Measurements from ENCODE around the gene PTPRB. TPM values are rescaled to one million over a fixed set of nuclear protein-coding genes. Genes with fewer than 3 reads are reported as not detected.
"Not testable (repeated sequence)": the region's sequence is repeated elsewhere in the genome, so short reads cannot be mapped to it uniquely, and the experiment has no call there.

The PTPRB gene
- total and polyA plus RNA-seq, 11 donors: 17.0 to 41.5 (median 34.2) TPM

DNA sequence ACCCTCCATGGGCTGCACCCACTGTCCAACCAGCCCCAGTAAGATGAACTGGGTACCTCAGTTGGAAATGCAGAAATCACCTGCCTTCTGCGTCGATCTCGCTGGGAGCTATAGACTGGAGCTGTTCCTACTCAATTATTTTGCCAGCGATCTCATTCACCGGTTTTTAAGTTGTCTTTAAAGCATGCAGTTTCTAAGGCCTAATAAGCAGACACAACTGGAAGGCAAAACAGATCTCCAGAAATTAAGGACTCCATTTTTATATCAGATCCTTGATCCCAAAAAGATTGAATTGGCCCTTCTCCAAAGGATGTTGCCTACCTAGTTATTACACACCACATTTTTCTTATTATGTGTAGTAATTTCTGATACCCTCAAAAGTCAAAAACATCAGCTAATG, 139.7 kb downstream of the PTPRB start:
- DNase-seq (no peak), ATAC-seq (no peak)
- no peaks in the 10 kb centered on the region for H3K4me1 ChIP-seq
- no peak overlapping the region for H3K4me3 ChIP-seq
- no peak overlapping the region for H3K27ac ChIP-seq
- H3K27me3 ChIP-seq: no peaks in the 10 kb centered on the region
- 77 to 88% (median 81%) methylated on average over 5 of the region's 5 CpGs for WGBS, 4 donors
- peaks cover 0 to 9% (median 0%) of the 10 kb centered on the region in 12 donors for H3K9me3 ChIP-seq
- TF ChIP-seq POLR2A (IDR thresholded peaks at IDR 0.05): no peak
- TF ChIP-seq, protein P1, sequence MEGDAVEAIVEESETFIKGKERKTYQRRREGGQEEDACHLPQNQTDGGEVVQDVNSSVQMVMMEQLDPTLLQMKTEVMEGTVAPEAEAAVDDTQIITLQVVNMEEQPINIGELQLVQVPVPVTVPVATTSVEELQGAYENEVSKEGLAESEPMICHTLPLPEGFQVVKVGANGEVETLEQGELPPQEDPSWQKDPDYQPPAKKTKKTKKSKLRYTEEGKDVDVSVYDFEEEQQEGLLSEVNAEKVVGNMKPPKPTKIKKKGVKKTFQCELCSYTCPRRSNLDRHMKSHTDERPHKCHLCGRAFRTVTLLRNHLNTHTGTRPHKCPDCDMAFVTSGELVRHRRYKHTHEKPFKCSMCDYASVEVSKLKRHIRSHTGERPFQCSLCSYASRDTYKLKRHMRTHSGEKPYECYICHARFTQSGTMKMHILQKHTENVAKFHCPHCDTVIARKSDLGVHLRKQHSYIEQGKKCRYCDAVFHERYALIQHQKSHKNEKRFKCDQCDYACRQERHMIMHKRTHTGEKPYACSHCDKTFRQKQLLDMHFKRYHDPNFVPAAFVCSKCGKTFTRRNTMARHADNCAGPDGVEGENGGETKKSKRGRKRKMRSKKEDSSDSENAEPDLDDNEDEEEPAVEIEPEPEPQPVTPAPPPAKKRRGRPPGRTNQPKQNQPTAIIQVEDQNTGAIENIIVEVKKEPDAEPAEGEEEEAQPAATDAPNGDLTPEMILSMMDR (IDR thresholded peaks at IDR 0.05): no peak
- H3K36me3 ChIP-seq: no peaks in the 10 kb centered on the region
- intact Hi-C loops (cut with DNase I): no loop called here

DNA sequence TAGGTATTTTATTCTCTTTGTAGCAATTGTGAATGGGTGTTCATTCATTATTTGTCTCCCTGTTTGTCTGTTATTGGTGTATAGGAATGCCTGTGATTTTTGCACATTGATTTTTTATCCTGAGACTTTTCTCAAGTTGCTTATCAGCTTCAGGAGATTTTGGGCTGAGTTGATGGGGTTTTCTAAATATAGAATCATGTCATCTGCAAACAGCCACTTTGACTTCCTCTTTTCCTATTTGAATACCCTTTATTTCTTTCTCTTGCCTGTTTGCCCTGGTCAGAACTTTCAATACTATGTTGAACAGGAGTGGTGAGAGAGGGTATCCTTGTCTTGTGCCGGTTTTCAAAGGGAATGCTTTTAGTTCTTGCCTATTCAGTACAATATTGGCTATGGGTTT, 144.3 kb downstream of the PTPRB start:
- ATAC-seq; H3K4me1 ChIP-seq; H3K27ac ChIP-seq; H3K4me3 ChIP-seq; H3K9me3 ChIP-seq; DNase-seq; H3K36me3 ChIP-seq; H3K27me3 ChIP-seq; intact Hi-C loops (cut with DNase I): not testable (repeated sequence)
- 84 to 90% (median 88%) methylated on average over 1 of the region's 1 CpG for WGBS, 4 donors

DNA sequence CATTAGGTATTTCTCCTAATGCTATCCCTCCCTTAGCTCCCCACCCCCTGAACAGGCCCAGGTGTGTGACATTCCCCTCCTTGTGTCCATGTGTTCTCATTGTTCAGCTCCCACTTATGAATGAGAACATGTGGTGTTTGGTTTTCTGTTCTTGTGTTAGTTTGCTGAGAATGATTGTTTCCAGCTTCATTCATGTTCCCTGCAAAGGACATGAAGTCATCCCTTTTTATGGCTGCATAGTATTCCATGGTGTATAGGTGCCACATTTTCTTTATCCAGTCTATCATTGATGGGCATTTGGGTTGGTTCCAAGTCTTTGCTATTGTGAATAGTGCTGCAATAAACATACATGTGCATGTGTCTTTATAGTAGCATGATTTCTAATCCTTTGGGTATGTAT, 146.3 kb downstream of the PTPRB start:
- H3K27me3 ChIP-seq; H3K4me3 ChIP-seq; H3K27ac ChIP-seq; H3K36me3 ChIP-seq; intact Hi-C loops (cut with DNase I); H3K4me1 ChIP-seq; H3K9me3 ChIP-seq; DNase-seq; ATAC-seq: not testable (repeated sequence)

DNA sequence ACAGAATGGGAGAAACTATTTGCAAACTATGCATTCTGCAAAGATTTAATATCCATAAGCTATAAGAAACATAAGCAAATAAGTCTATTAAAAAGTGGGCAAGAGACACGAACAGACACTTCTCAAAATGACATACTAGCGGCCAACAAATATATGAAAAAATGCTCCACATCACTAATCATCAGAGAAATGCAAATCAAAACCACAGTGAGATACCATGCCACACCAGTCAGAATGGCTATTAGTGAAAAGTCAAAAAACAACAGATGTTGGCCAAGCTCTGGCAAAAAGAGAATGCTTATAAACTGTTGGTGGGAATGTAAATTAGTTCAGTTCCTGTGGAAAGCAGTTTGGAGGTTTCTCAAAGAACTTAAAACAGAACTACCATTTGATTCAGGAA, 149.8 kb downstream of the PTPRB start:
- H3K4me3 ChIP-seq: no peak overlapping the region
- no peaks in the 10 kb centered on the region for H3K36me3 ChIP-seq
- no peak overlapping the region for H3K27ac ChIP-seq
- TF ChIP-seq, protein P1 (IDR thresholded peaks at IDR 0.05): no peak
- no peak for TF ChIP-seq POLR2A (IDR thresholded peaks at IDR 0.05)
- intact Hi-C loops (cut with DNase I): no loop called here
- H3K4me1 ChIP-seq: no peaks in the 10 kb centered on the region
- peaks cover 0 to 8% (median 2%) of the 10 kb centered on the region in 12 donors for H3K9me3 ChIP-seq
- no peak for ATAC-seq
- H3K27me3 ChIP-seq: no peaks in the 10 kb centered on the region
- no peak for DNase-seq
- WGBS, 4 donors: 82 to 93% (median 91%) methylated on average over 2 of the region's 2 CpGs

DNA sequence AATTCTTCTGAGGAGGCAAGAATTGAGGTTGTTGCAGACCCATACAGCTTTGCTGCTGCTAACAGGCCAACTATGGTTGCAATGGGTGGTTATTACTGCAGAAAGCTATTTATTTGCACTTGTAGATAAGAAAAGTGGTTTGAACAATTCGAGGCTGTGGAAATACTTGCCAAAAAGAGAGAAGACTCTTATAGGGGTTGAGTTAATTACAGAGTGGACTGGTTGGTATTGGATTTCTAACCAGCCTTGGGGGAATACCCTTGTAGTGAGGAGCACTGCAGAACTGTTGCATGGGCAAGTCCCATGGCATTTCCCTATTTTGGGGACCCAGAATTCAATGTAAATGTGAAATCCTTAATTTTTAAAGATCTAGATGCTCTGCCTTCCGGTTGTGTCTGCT, 150.6 kb downstream of the PTPRB start:
- Histone ChIP-seq H3K27ac (no peak overlapping the region), H3K4me1 (no peaks in the 10 kb centered on the region), H3K36me3 (no peaks in the 10 kb centered on the region), H3K4me3 (no peak overlapping the region), H3K27me3 (no peaks in the 10 kb centered on the region), H3K9me3 (peaks cover 0 to 8% (median 2%) of the 10 kb centered on the region in 12 donors)
- DNase-seq (no peak), ATAC-seq (no peak)
- intact Hi-C loops (cut with DNase I): no loop called here
- TF ChIP-seq, protein P1 (IDR thresholded peaks at IDR 0.05): no peak
- no peak for TF ChIP-seq POLR2A (IDR thresholded peaks at IDR 0.05)
- WGBS, 4 donors: 52 to 67% (median 59%) methylated on average over 2 of the region's 2 CpGs
